Mesenchymal stem cell (in vitro differentiated cells and primary cell): ENCODE data around the gene RAB36.

Experiments
- DNase-seq: peaks from one replicate; pipeline ENCODE4 v3.0.0-alpha.2; 2013
- H2AFZ ChIP-seq: one replicate; pipeline ENCODE4 v1.6.1; 2013; ENCODE audit warnings: low read depth, mild to moderate bottlenecking, control low read depth, inconsistent platforms, low read length, moderate library complexity
- H2AK5ac ChIP-seq: 2 replicates; pipeline ENCODE4 v1.6.1; 2013; ENCODE audit warnings: low read length, moderate library complexity, mild to moderate bottlenecking, inconsistent platforms; ENCODE audit not compliant: severe bottlenecking
- H2BK120ac ChIP-seq: one replicate; pipeline ENCODE4 v1.6.1; 2013; ENCODE audit warnings: low read depth, mild to moderate bottlenecking, inconsistent platforms, low read length, moderate library complexity
- H2BK12ac ChIP-seq, 2 experiments: one replicate each; pipeline ENCODE4 v1.6.1; 2013; ENCODE audit warnings: inconsistent platforms in 2 of 2, low read length in 2 of 2, mild to moderate bottlenecking in 2 of 2, moderate library complexity in 2 of 2, control low read depth in 1 of 2
- H2BK15ac ChIP-seq: one replicate; pipeline ENCODE4 v1.6.1; 2013; ENCODE audit warnings: mild to moderate bottlenecking, low read depth, inconsistent platforms; ENCODE audit not compliant: poor library complexity, severe bottlenecking
- H2BK5ac ChIP-seq: 2 replicates; pipeline ENCODE4 v1.6.1; 2013; ENCODE audit warnings: low read depth, mild to moderate bottlenecking, low read length, control low read depth, inconsistent platforms; ENCODE audit not compliant: poor library complexity, severe bottlenecking
- H3K14ac ChIP-seq, 2 experiments: one replicate each; pipeline ENCODE4 v1.6.1; 2013; ENCODE audit warnings: inconsistent platforms in 2 of 2, low read length in 2 of 2, control low read depth in 1 of 2, mild to moderate bottlenecking in 1 of 2, moderate library complexity in 1 of 2
- H3K18ac ChIP-seq, 2 experiments: one replicate each; pipeline ENCODE4 v1.6.1; 2013; ENCODE audit warnings: inconsistent platforms in 2 of 2, low read length in 2 of 2, control low read depth in 1 of 2, low read depth in 1 of 2, mild to moderate bottlenecking in 1 of 2
- H3K23ac ChIP-seq, 2 experiments: one replicate each; pipeline ENCODE4 v1.6.1; 2013; ENCODE audit warnings: inconsistent platforms in 2 of 2, low read length in 2 of 2, mild to moderate bottlenecking in 2 of 2, moderate library complexity in 2 of 2, control low read depth in 1 of 2
- H3K27ac ChIP-seq: 2 replicates; pipeline ENCODE4 v1.5.1; 2013; ENCODE audit warnings: mild to moderate bottlenecking, moderate library complexity, low read length, control low read depth, inconsistent platforms; ENCODE audit not compliant: poor library complexity, severe bottlenecking
- H3K27me3 ChIP-seq, 2 experiments: 2 replicates each; pipeline versions ENCODE4 v1.6.1 to v1.7.0; 2013; ENCODE audit warnings: low read length in 2 of 2, mild to moderate bottlenecking in 2 of 2, moderate library complexity in 2 of 2, control low read depth in 1 of 2, inconsistent platforms in 1 of 2; ENCODE audit not compliant: control insufficient read depth in 1 of 2, insufficient read depth in 1 of 2
- H3K36me3 ChIP-seq, 2 experiments: 2 replicates each; pipeline versions ENCODE4 v1.6.1 to v1.7.0; 2013; ENCODE audit warnings: low read length in 2 of 2, control low read depth in 1 of 2, inconsistent platforms in 1 of 2, low read depth in 1 of 2, mild to moderate bottlenecking in 1 of 2; ENCODE audit not compliant: insufficient read depth in 2 of 2, control insufficient read depth in 1 of 2
- H3K4ac ChIP-seq, 2 experiments: one replicate each; pipeline ENCODE4 v1.6.1; 2013; ENCODE audit warnings: inconsistent platforms in 2 of 2, low read length in 2 of 2, mild to moderate bottlenecking in 2 of 2, moderate library complexity in 2 of 2, control low read depth in 1 of 2, low read depth in 1 of 2
- H3K4me1 ChIP-seq: 2 replicates; pipeline ENCODE4 v1.6.1; 2013; ENCODE audit warnings: low read depth, low read length, control low read depth; ENCODE audit not compliant: control insufficient read depth, insufficient read depth
- H3K4me2 ChIP-seq: 2 replicates; pipeline ENCODE4 v1.6.1; 2013; ENCODE audit warnings: low read length, mild to moderate bottlenecking, inconsistent platforms; ENCODE audit not compliant: poor library complexity, severe bottlenecking
- H3K4me3 ChIP-seq, 2 experiments: 2 replicates each; pipeline versions ENCODE4 v1.5.1 to v1.7.0; 2013; ENCODE audit warnings: low read length in 2 of 2, mild to moderate bottlenecking in 2 of 2, control low read depth in 1 of 2, low read depth in 1 of 2; ENCODE audit not compliant: insufficient read depth in 1 of 2
- H3K79me1 ChIP-seq: replicated peaks from 2 replicates; pipeline ENCODE4 v1.6.1; 2013; ENCODE audit warnings: mild to moderate bottlenecking, control low read depth, low read length, inconsistent platforms; ENCODE audit not compliant: poor library complexity, severe bottlenecking
- H3K9ac ChIP-seq: 2 replicates; pipeline ENCODE4 v1.7.0; 2013; ENCODE audit warnings: mild to moderate bottlenecking, low read length, moderate library complexity
- H3K9me3 ChIP-seq: 2 replicates; pipeline ENCODE4 v1.7.0; 2013; ENCODE audit warnings: mild to moderate bottlenecking, low read length; ENCODE audit not compliant: control insufficient read depth
- H4K8ac ChIP-seq: one replicate; pipeline ENCODE4 v1.6.1; 2013; ENCODE audit warnings: inconsistent platforms, mild to moderate bottlenecking, low read length, moderate library complexity
- H4K91ac ChIP-seq: one replicate; pipeline ENCODE4 v1.6.1; 2013; ENCODE audit warnings: mild to moderate bottlenecking, low read length, inconsistent platforms
- WGBS: methylation state at CpG from one replicate; pipeline ENCODE4 v1.1.7; 2013; ENCODE audit warnings: mixed read lengths; 5-methylcytosine and 5-hydroxymethylcytosine counted together

The RAB36 gene

DNA sequence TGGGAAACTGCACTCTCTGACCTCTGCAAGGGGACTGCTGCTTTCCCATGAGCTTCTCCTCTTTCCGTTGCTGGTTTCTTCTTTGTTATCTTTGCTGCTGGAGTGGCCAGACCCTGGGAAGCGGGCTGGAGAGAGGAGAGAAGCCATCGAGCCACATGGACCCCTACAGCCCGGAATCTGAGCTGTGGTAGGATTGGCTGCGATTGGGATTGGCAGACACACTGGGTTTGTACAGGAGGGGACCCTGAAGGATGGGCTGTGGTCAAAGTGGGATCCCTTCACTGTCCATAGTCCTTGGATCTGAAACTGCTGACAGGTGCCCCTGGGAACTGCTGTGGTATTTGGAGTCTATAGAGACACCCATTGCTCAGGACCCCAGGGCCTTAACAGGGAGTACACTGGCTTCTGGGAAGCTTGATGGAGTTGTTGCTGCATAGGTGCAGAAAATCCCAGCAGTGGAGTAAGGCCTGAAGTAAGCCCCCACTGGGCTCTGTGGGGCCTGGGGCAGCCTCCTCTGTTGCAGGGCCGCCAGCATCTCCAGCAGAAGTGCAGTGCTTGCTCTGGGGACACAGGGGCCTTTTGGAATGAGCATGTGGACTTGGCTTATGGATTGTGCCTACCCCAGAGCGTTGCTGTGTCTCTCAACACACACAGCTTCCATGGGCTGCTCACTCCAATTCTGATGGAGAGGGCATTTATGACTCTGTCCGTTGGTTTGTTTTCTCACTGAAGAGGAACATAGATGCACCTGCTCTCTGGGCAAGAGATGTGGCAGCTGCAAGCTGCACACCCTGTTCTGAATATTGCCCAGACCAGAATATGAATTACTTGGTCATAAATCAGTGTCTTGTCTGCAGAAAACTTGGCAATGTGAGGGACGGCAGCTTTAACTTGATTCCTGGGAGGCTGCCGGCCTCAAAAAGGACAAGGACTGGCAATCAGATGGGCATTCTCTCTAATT is 67.1 kb downstream of the RAB36 start:
- Histone ChIP-seq H2AFZ (no peak overlapping the region), H2BK15ac (no peak overlapping the region), H4K8ac (no peak overlapping the region), H2AK5ac (no peak overlapping the region), H3K79me1 (peaks cover 36% of the 10 kb centered on the region), H3K4me2 (no peak overlapping the region), H3K9me3 (no peaks in the 10 kb centered on the region), H3K14ac (no peak overlapping the region), H3K36me3 (peaks cover 0 to 13% of the 10 kb centered on the region in 2 experiments), H3K18ac (no peak overlapping the region), H3K27me3 (no peaks in the 10 kb centered on the region), H2BK5ac (no peak overlapping the region), H4K91ac (no peak overlapping the region), H2BK12ac (no peak overlapping the region), H3K9ac (no peak overlapping the region), H3K27ac (no peak overlapping the region), H2BK120ac (no peak overlapping the region), H3K23ac (no peak overlapping the region), H3K4me1 (peaks cover 16% of the 10 kb centered on the region), H3K4ac (no peak overlapping the region), H3K4me3 (no peak overlapping the region)
- DNase-seq, result no peak
- 92% methylated on average over 10 of the region's 10 CpGs for WGBS

GRCh38 chr22:23213022-23213555 is 67.8 kb downstream of the RAB36 start:
- Histone ChIP-seq H4K91ac (peak overlapping the region; percentile 14), H3K18ac (no peak overlapping the region), H2BK15ac (no peak overlapping the region), H3K27me3 (no peaks in the 10 kb centered on the region), H3K36me3 (peaks cover 0 to 9% of the 10 kb centered on the region in 2 experiments), H3K27ac (no peak overlapping the region), H3K4ac (no peak overlapping the region), H2AK5ac (no peak overlapping the region), H3K9ac (no peak overlapping the region), H4K8ac (no peak overlapping the region), H3K4me1 (peaks cover 16% of the 10 kb centered on the region), H3K9me3 (no peaks in the 10 kb centered on the region), H3K79me1 (peaks cover 34% of the 10 kb centered on the region), H3K23ac (no peak overlapping the region), H2BK5ac (no peak overlapping the region), H3K14ac (no peak overlapping the region), H3K4me2 (no peak overlapping the region), H2BK12ac (no peak overlapping the region), H3K4me3 (no peak overlapping the region), H2BK120ac (no peak overlapping the region), H2AFZ (no peak overlapping the region)
- WGBS, result 98% methylated on average over 13 of the region's 13 CpGs
- DNase-seq, result no peak

DNA sequence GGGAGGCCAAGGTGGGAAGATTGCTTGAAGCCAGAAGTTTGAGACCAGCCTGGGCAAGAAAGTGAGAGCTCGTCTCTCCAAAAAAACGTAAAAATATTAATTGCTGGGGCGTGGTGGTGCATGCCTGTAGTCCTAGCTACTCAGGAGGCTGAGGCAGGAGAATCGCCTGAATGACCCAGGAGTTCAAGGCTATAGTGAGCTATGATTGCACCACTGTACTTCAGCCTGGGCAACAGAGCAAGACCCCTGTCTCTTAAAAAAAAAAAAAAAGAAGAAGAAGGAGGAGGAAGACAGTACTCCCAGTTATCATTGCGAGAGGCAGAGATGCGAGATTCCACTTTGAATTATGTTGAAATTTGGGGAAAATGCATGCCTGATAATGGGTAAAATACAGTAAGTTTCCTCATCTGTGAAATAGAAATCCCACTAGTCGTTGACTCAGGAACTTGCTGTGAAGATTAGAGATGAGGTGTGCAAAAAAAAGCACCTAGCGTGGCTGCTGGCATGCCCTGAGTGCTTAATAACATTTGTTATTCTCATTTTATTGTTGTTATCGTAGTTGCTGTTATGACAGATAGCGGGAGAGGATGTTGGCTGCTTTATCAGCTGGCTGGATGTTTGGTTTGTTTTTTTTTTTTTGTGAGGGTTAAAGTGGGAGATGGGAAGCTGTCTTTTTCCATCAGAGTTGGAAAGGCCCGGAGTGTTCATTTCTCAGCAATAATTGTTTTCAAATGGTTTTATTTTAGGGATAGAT is 68.5 kb downstream of the RAB36 start:
- Histone ChIP-seq H2BK120ac (no peak overlapping the region), H3K4ac (no peak overlapping the region), H3K9ac (no peak overlapping the region), H2AK5ac (no peak overlapping the region), H4K91ac (no peak overlapping the region), H3K36me3 (peaks cover 0 to 8% of the 10 kb centered on the region in 2 experiments), H3K4me3 (no peak overlapping the region), H4K8ac (no peak overlapping the region), H2AFZ (no peak overlapping the region), H3K27me3 (no peaks in the 10 kb centered on the region), H2BK5ac (no peak overlapping the region), H3K23ac (no peak overlapping the region), H2BK15ac (no peak overlapping the region), H3K14ac (no peak overlapping the region), H3K79me1 (peaks cover 32% of the 10 kb centered on the region), H3K4me1 (peaks cover 22% of the 10 kb centered on the region), H3K9me3 (no peaks in the 10 kb centered on the region), H3K18ac (no peak overlapping the region), H2BK12ac (no peak overlapping the region), H3K27ac (no peak overlapping the region), H3K4me2 (no peak overlapping the region)
- no peak for DNase-seq
- WGBS, result 95% methylated on average over 10 of the region's 11 CpGs
